Measurements from ENCODE around the gene MCC.

The MCC gene

GRCh38 chr5:113450462-113450861, 37.8 kb downstream of the MCC start:
- H3K36me3 ChIP-seq (ENCODE audit: control insufficient read depth in 1 of 2, insufficient read depth in 2 of 2, low read length in 2 of 2) = no peaks in the 10 kb centered on the region
- no peaks in the 10 kb centered on the region for H3K9me3 ChIP-seq (ENCODE audit: control insufficient read depth in 1 of 2, low read length in 2 of 2)
- no peak overlapping the region for H3K27ac ChIP-seq (ENCODE audit: low read length)
- no peaks in the 10 kb centered on the region for H3K27me3 ChIP-seq (ENCODE audit: low read depth, low read length)
- no peaks in the 10 kb centered on the region for H3K4me1 ChIP-seq (ENCODE audit: control insufficient read depth in 1 of 2, insufficient read depth in 2 of 2, low read length in 2 of 2)
- no peak overlapping the region for H3K4me3 ChIP-seq (ENCODE audit: low read depth in 1 of 2, low read length in 2 of 2)

- H3K27ac ChIP-seq (ENCODE audit: low read length) = no peak overlapping the region
- H3K9me3 ChIP-seq (ENCODE audit: control insufficient read depth in 1 of 2, low read length in 2 of 2) = no peaks in the 10 kb centered on the region
- no peak overlapping the region for H3K4me3 ChIP-seq (ENCODE audit: low read depth in 1 of 2, low read length in 2 of 2)
- H3K4me1 ChIP-seq (ENCODE audit: control insufficient read depth in 1 of 2, insufficient read depth in 2 of 2, low read length in 2 of 2) = no peaks in the 10 kb centered on the region
- no peaks in the 10 kb centered on the region for H3K27me3 ChIP-seq (ENCODE audit: low read depth, low read length)
- H3K36me3 ChIP-seq (ENCODE audit: control insufficient read depth in 1 of 2, insufficient read depth in 2 of 2, low read length in 2 of 2) = no peaks in the 10 kb centered on the region
Observed at GRCh38 chr5:113448252-113448651, 40.0 kb downstream of the MCC start.

GRCh38 chr5:113447498-113448050, 40.7 kb downstream of the MCC start:
- Histone ChIP-seq H3K9me3 (ENCODE audit: control insufficient read depth in 1 of 2, low read length in 2 of 2) (no peaks in the 10 kb centered on the region), H3K36me3 (ENCODE audit: control insufficient read depth in 1 of 2, insufficient read depth in 2 of 2, low read length in 2 of 2) (no peaks in the 10 kb centered on the region), H3K4me1 (ENCODE audit: control insufficient read depth in 1 of 2, insufficient read depth in 2 of 2, low read length in 2 of 2) (no peaks in the 10 kb centered on the region), H3K27me3 (ENCODE audit: low read depth, low read length) (no peaks in the 10 kb centered on the region), H3K27ac (ENCODE audit: low read length) (no peak overlapping the region), H3K4me3 (ENCODE audit: low read depth in 1 of 2, low read length in 2 of 2) (no peak overlapping the region)

DNA sequence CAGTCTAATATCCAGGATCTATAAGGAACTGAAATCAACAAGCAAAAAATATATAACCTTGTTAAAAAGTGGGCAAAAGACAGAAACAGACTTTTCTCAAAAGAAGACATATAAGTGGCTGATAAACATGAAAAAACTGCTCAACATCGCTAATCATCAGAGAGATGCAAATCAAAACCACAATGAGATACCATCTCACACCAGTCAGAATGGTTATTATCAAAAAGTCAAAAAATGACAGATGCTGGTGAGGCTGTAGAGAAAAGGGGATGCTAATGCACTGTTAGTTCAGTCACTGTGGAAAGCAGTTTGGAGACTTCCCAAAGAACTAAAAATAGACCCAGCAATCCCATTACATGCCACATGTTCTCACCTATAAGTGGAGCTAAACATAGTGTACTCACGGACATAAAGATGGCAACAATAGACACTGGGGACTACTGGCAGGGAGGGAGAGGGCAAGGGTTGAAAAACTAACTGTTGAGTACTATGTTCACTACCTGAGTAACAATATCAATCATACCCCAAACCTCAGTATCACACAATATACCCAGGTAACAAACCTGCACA, 41.8 kb downstream of the MCC start:
- Histone ChIP-seq H3K27ac (ENCODE audit: low read length) (no peak overlapping the region), H3K9me3 (ENCODE audit: control insufficient read depth in 1 of 2, low read length in 2 of 2) (no peaks in the 10 kb centered on the region), H3K27me3 (ENCODE audit: low read depth, low read length) (no peaks in the 10 kb centered on the region), H3K4me3 (ENCODE audit: low read depth in 1 of 2, low read length in 2 of 2) (no peak overlapping the region), H3K4me1 (ENCODE audit: control insufficient read depth in 1 of 2, insufficient read depth in 2 of 2, low read length in 2 of 2) (no peaks in the 10 kb centered on the region), H3K36me3 (ENCODE audit: control insufficient read depth in 1 of 2, insufficient read depth in 2 of 2, low read length in 2 of 2) (no peaks in the 10 kb centered on the region)

DNA sequence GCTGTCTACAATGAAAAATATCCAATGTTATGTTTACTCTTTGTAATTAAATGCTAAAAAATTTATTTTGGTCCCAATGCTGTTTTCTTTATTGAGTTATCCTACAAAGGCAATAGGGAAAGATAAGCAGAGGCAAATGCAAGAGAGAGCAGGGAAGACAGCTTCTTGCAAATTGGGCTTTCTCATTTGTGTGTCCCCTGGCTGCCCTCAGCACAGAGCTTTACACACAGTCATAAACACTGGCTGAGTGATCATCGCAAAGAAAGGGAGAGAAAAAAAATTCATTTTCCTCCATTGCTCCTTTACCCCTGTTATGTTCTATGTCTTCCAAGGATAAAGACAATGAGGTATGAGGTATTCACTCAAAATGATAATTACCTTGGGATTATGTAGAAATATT, 51.1 kb downstream of the MCC start:
- Histone ChIP-seq H3K36me3 (ENCODE audit: control insufficient read depth in 1 of 2, insufficient read depth in 2 of 2, low read length in 2 of 2) (no peaks in the 10 kb centered on the region), H3K27me3 (ENCODE audit: low read depth, low read length) (no peaks in the 10 kb centered on the region), H3K9me3 (ENCODE audit: control insufficient read depth in 1 of 2, low read length in 2 of 2) (no peaks in the 10 kb centered on the region), H3K27ac (ENCODE audit: low read length) (no peak overlapping the region), H3K4me1 (ENCODE audit: control insufficient read depth in 1 of 2, insufficient read depth in 2 of 2, low read length in 2 of 2) (peaks cover 0 to 9% of the 10 kb centered on the region in 2 donors), H3K4me3 (ENCODE audit: low read depth in 1 of 2, low read length in 2 of 2) (no peak overlapping the region)

GRCh38 chr5:113435575-113435974, 52.7 kb downstream of the MCC start:
- no peaks in the 10 kb centered on the region for H3K36me3 ChIP-seq (ENCODE audit: control insufficient read depth in 1 of 2, insufficient read depth in 2 of 2, low read length in 2 of 2)
- peaks cover 0 to 9% of the 10 kb centered on the region in 2 donors for H3K4me1 ChIP-seq (ENCODE audit: control insufficient read depth in 1 of 2, insufficient read depth in 2 of 2, low read length in 2 of 2)
- H3K27me3 ChIP-seq (ENCODE audit: low read depth, low read length) = no peaks in the 10 kb centered on the region
- no peak overlapping the region for H3K27ac ChIP-seq (ENCODE audit: low read length)
- H3K9me3 ChIP-seq (ENCODE audit: control insufficient read depth in 1 of 2, low read length in 2 of 2) = no peaks in the 10 kb centered on the region
- no peak overlapping the region for H3K4me3 ChIP-seq (ENCODE audit: low read depth in 1 of 2, low read length in 2 of 2)

DNA sequence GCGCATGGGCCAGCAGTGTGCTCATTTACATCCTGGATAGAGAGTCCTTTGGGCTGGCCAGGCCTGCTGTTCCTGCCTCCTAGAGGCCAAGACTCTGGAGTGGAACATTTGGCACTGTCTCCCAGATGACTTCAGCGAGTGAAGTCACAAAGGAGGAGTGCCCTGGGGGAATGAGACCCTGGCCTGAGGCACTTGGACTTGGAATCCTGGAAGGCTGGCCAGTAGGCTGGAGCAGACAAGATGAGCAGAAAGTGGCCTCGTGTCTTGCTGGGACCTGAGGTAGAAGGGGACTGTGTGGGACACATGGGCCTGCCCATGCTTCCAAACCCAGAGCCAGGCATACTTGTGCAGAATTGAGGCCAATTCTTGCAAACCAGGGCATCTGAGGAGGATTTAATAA, 53.4 kb downstream of the MCC start, which contains the start of gene TSSK1B:
Gene TSSK1B (minus strand): TSS at position 101 of the 400 bp plus-strand sequence. CDS start 150 bp downstream, outside the sequence.
- no peak within 1 kb of the TSS for H3K4me3 ChIP-seq (ENCODE audit: low read depth in 1 of 2, low read length in 2 of 2)
- no peaks in the 10 kb centered on the region for H3K9me3 ChIP-seq (ENCODE audit: control insufficient read depth in 1 of 2, low read length in 2 of 2)
- no peaks in the 10 kb centered on the region for H3K27me3 ChIP-seq (ENCODE audit: low read depth, low read length)
- peaks cover 0 to 9% of the 10 kb centered on the region in 2 donors for H3K4me1 ChIP-seq (ENCODE audit: control insufficient read depth in 1 of 2, insufficient read depth in 2 of 2, low read length in 2 of 2)
- no peak within 1 kb of the TSS for H3K27ac ChIP-seq (ENCODE audit: low read length)
- no peaks in the 10 kb centered on the region for H3K36me3 ChIP-seq (ENCODE audit: control insufficient read depth in 1 of 2, insufficient read depth in 2 of 2, low read length in 2 of 2)

GRCh38 chr5:113433862-113434612, 54.2 kb downstream of the MCC start:
- Histone ChIP-seq H3K4me3 (ENCODE audit: low read depth in 1 of 2, low read length in 2 of 2) (no peak overlapping the region), H3K27me3 (ENCODE audit: low read depth, low read length) (no peaks in the 10 kb centered on the region)

DNA sequence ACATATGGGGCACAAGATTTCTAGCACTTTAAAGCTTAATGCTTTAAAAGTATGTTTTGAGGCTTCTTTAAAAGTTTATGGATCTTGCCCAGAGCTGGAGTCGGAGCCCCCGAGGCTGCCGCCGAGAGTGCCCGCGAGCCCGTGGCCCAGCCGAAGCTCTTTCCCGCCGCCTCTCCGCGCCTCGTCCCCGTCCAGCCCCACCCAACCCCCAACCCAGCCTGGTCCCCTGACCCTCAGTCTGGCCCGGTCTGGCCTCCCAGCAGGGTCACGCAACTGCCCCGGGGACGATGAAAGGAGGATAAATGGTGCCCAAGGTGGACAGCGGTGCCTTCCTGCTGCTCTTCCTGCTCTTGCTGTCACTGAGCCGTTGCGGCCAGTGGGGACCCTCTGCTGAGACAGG, 55.2 kb downstream of the MCC start:
- no peak overlapping the region for H3K4me3 ChIP-seq (ENCODE audit: low read depth in 1 of 2, low read length in 2 of 2)
- H3K9me3 ChIP-seq (ENCODE audit: control insufficient read depth in 1 of 2, low read length in 2 of 2) = no peaks in the 10 kb centered on the region

More at GRCh38 chr5:113433862-113434612, 54.2 kb downstream of the MCC start:
- Histone ChIP-seq H3K4me1 (ENCODE audit: control insufficient read depth in 1 of 2, insufficient read depth in 2 of 2, low read length in 2 of 2) (peaks cover 0 to 9% of the 10 kb centered on the region in 2 donors), H3K36me3 (ENCODE audit: control insufficient read depth in 1 of 2, insufficient read depth in 2 of 2, low read length in 2 of 2) (no peaks in the 10 kb centered on the region), H3K27ac (ENCODE audit: low read length) (no peak overlapping the region), H3K9me3 (ENCODE audit: control insufficient read depth in 1 of 2, low read length in 2 of 2) (no peaks in the 10 kb centered on the region)

GRCh38 chr5:113427871-113428574, 60.2 kb downstream of the MCC start:
- Histone ChIP-seq H3K27ac (ENCODE audit: low read length) (no peak overlapping the region), H3K9me3 (ENCODE audit: control insufficient read depth in 1 of 2, low read length in 2 of 2) (no peaks in the 10 kb centered on the region), H3K36me3 (ENCODE audit: control insufficient read depth in 1 of 2, insufficient read depth in 2 of 2, low read length in 2 of 2) (no peaks in the 10 kb centered on the region), H3K4me1 (ENCODE audit: control insufficient read depth in 1 of 2, insufficient read depth in 2 of 2, low read length in 2 of 2) (no peaks in the 10 kb centered on the region), H3K4me3 (ENCODE audit: low read depth in 1 of 2, low read length in 2 of 2) (no peak overlapping the region), H3K27me3 (ENCODE audit: low read depth, low read length) (no peaks in the 10 kb centered on the region)

More for the DNA sequence above, 55.2 kb downstream of the MCC start:
- Histone ChIP-seq H3K27me3 (ENCODE audit: low read depth, low read length) (no peaks in the 10 kb centered on the region), H3K27ac (ENCODE audit: low read length) (no peak overlapping the region), H3K36me3 (ENCODE audit: control insufficient read depth in 1 of 2, insufficient read depth in 2 of 2, low read length in 2 of 2) (no peaks in the 10 kb centered on the region), H3K4me1 (ENCODE audit: control insufficient read depth in 1 of 2, insufficient read depth in 2 of 2, low read length in 2 of 2) (peaks cover 0 to 9% of the 10 kb centered on the region in 2 donors)

DNA sequence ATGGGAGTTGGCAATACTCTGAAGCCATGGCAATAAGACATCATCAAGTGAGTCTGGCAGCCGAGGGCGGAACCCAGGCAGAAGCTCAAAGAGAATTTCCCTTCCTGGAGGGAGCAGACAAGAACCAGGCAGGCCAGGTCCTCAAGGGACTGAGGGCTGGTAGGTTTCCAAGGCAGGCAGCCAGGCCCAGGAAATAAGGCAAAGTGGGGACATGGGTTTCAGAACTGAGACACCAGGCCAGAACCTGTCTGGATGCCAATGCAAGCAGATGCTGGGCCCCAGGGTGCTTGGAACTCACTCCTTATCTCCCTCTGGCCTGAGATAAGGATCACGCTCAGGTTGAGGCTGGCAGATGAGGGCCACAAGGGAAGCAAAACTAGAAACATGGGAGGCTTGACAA, 62.3 kb downstream of the MCC start:
- H3K9me3 ChIP-seq (ENCODE audit: control insufficient read depth in 1 of 2, low read length in 2 of 2) = no peaks in the 10 kb centered on the region
- H3K27me3 ChIP-seq (ENCODE audit: low read depth, low read length) = no peaks in the 10 kb centered on the region
- no peaks in the 10 kb centered on the region for H3K36me3 ChIP-seq (ENCODE audit: control insufficient read depth in 1 of 2, insufficient read depth in 2 of 2, low read length in 2 of 2)
- H3K4me1 ChIP-seq (ENCODE audit: control insufficient read depth in 1 of 2, insufficient read depth in 2 of 2, low read length in 2 of 2) = no peaks in the 10 kb centered on the region
- no peak overlapping the region for H3K27ac ChIP-seq (ENCODE audit: low read length)
- no peak overlapping the region for H3K4me3 ChIP-seq (ENCODE audit: low read depth in 1 of 2, low read length in 2 of 2)
